Uterus (tissue), 4 donors: ENCODE measurements around the gene PHLPP1. TPM values are rescaled to one million over a fixed set of nuclear protein-coding genes. Genes with fewer than 3 reads are reported as not detected.

Experiments used
- DNase-seq, 2 donors: peaks; one replicate each; pipeline ENCODE4 v3.0.0-alpha.2; 2019 to 2020
- H3K27ac ChIP-seq, 2 donors: fragments of 200-600 bp; sonication (generic); 1 replicate in 1 of 2; 2 replicates in 1 of 2; pipeline ENCODE4 v1.5.1; 2016 to 2018
- H3K27me3 ChIP-seq, 2 donors: fragments of 200-600 bp; sonication (generic); one replicate each; pipeline ENCODE4 v1.5.1; 2018 to 2019; ENCODE audit warnings: control low read depth in 1 of 2
- H3K36me3 ChIP-seq, 2 donors: fragments of 200-600 bp; sonication (generic); one replicate each; pipeline ENCODE4 v1.5.1; 2019; ENCODE audit warnings: control low read depth in 1 of 2
- H3K4me1 ChIP-seq, 2 donors: fragments of 200-600 bp; sonication (generic); one replicate each; pipeline ENCODE4 v1.5.1; 2018 to 2019; ENCODE audit warnings: control low read depth in 1 of 2
- H3K4me3 ChIP-seq, 2 donors: fragments of 200-600 bp; sonication (generic); 1 replicate in 1 of 2; 2 replicates in 1 of 2; pipeline ENCODE4 v1.5.1; 2018 to 2019; ENCODE audit warnings: mild to moderate bottlenecking in 1 of 2
- H3K9me3 ChIP-seq, 2 donors: fragments of 200-600 bp; sonication (generic); one replicate each; pipeline ENCODE4 v1.5.1; 2019; ENCODE audit warnings: control low read depth in 1 of 2
- CTCF ChIP-seq, 4 experiments: fragments of 200-600 bp in 2 of 4; fragments of 450-650 bp in 2 of 4; sonication (generic) in 2 of 4; IDR thresholded peaks; one replicate each; pipeline ENCODE4 v1.5.1; 2016 to 2019; ENCODE audit warnings: antibody characterized with exemption in 4 of 4, mild to moderate bottlenecking in 2 of 4, moderate library complexity in 1 of 4
- POLR2A ChIP-seq, 2 donors: fragments of 450-650 bp; IDR thresholded peaks; one replicate each; pipeline ENCODE4 v1.6.1; 2016; ENCODE audit warnings: antibody characterized with exemption in 2 of 2, mild to moderate bottlenecking in 1 of 2, moderate library complexity in 1 of 2
- intact Hi-C: fragments of 100-400 bp; cut with DNase I; formaldehyde crosslinking; loops from one replicate; pipeline ENCODE4 v1.15.1; 2023; ENCODE audit warnings: low total_unique reads
- total RNA-seq, 4 donors: library from RNA; depleted of rRNA in 3 of 4; stranded (reverse); fragments of >200 nt in 3 of 4; gene quantifications; one replicate each; pipeline versions ENCODE4 v1.1.0 to v1.2.4, GENCODE V29; 2014 to 2023
- donor health status: DM: yes; HTN: yes; CAD: no.

Gene PHLPP1
- total RNA-seq, 4 donors from 2014 or later: 10.6 to 32.4 (median 14.1) TPM

- TF ChIP-seq POLR2A (IDR thresholded peaks at IDR 0.05) (no peak), CTCF (IDR thresholded peaks at IDR 0.05) (no peak)
- DNase-seq: no peak
- Histone ChIP-seq H3K4me1 (no peaks in the 10 kb centered on the region), H3K36me3 (no peaks in the 10 kb centered on the region), H3K9me3 (no peaks in the 10 kb centered on the region), H3K27ac (no peak overlapping the region), H3K27me3 (no peaks in the 10 kb centered on the region), H3K4me3 (no peak overlapping the region)
- intact Hi-C loops: no loop called here
Observed at GRCh38 chr18:63000839-63001238, 285.5 kb downstream of the PHLPP1 start.

- DNase-seq: no peak
- TF ChIP-seq CTCF (IDR thresholded peaks at IDR 0.05) (no peak), POLR2A (IDR thresholded peaks at IDR 0.05) (no peak)
Observed at GRCh38 chr18:63001861-63002260, 286.5 kb downstream of the PHLPP1 start.

GRCh38 chr18:63002305-63002704 lies 287.0 kb downstream of the PHLPP1 start:
- TF ChIP-seq POLR2A (IDR thresholded peaks at IDR 0.05): no peak
- no peak for TF ChIP-seq CTCF (IDR thresholded peaks at IDR 0.05)
- no peaks in the 10 kb centered on the region for H3K4me1 ChIP-seq
- no peak overlapping the region for H3K4me3 ChIP-seq
- DNase-seq: no peak
- H3K27ac ChIP-seq: no peak overlapping the region
- no peaks in the 10 kb centered on the region for H3K27me3 ChIP-seq
- H3K9me3 ChIP-seq: no peaks in the 10 kb centered on the region
- no peaks in the 10 kb centered on the region for H3K36me3 ChIP-seq
- intact Hi-C loops: no loop called here

More at GRCh38 chr18:63001861-63002260, 286.5 kb downstream of the PHLPP1 start:
- no peaks in the 10 kb centered on the region for H3K27me3 ChIP-seq
- no peaks in the 10 kb centered on the region for H3K36me3 ChIP-seq
- H3K4me1 ChIP-seq: no peaks in the 10 kb centered on the region
- intact Hi-C loops: no loop called here
- H3K9me3 ChIP-seq: no peaks in the 10 kb centered on the region
- H3K4me3 ChIP-seq: no peak overlapping the region
- H3K27ac ChIP-seq: no peak overlapping the region

GRCh38 chr18:63002803-63003445 lies 287.6 kb downstream of the PHLPP1 start:
- Histone ChIP-seq H3K27ac (no peak overlapping the region), H3K4me1 (no peaks in the 10 kb centered on the region), H3K36me3 (no peaks in the 10 kb centered on the region), H3K27me3 (no peaks in the 10 kb centered on the region), H3K9me3 (no peaks in the 10 kb centered on the region), H3K4me3 (no peak overlapping the region)
- TF ChIP-seq CTCF (IDR thresholded peaks at IDR 0.05) (no peak), POLR2A (IDR thresholded peaks at IDR 0.05) (no peak)
- DNase-seq: no peak
- intact Hi-C loops: no loop called here

GRCh38 chr18:63003899-63004298 lies 288.6 kb downstream of the PHLPP1 start:
- TF ChIP-seq CTCF (IDR thresholded peaks at IDR 0.05): no peak
- no peak for TF ChIP-seq POLR2A (IDR thresholded peaks at IDR 0.05)
- intact Hi-C loops: no loop called here
- Histone ChIP-seq H3K4me3 (no peak overlapping the region), H3K27ac (no peak overlapping the region), H3K9me3 (no peaks in the 10 kb centered on the region), H3K36me3 (no peaks in the 10 kb centered on the region), H3K27me3 (no peaks in the 10 kb centered on the region), H3K4me1 (no peaks in the 10 kb centered on the region)
- no peak for DNase-seq
